Muscle layer of colon (tissue), 2 donors: ENCODE data around the gene GNPAT.

ENCODE experiments used
- H3K27ac ChIP-seq: one replicate; pipeline ENCODE4 v1.7.0; 2013; ENCODE audit warnings: low read depth, mild to moderate bottlenecking, low read length, moderate library complexity
- H3K27me3 ChIP-seq, 2 donors: one replicate each; pipeline ENCODE4 v1.7.0; 2013; ENCODE audit warnings: low read length in 2 of 2, mild to moderate bottlenecking in 2 of 2; ENCODE audit not compliant: insufficient read depth in 2 of 2, control insufficient read depth in 1 of 2
- H3K36me3 ChIP-seq: one replicate; pipeline ENCODE4 v1.7.0; 2013; ENCODE audit warnings: mild to moderate bottlenecking, low read length; ENCODE audit not compliant: insufficient read depth
- H3K4me1 ChIP-seq: one replicate; pipeline ENCODE4 v1.7.0; 2013; ENCODE audit warnings: mild to moderate bottlenecking, low read length; ENCODE audit not compliant: insufficient read depth
- H3K4me3 ChIP-seq, 2 donors: one replicate each; pipeline ENCODE4 v1.7.0; 2013; ENCODE audit warnings: low read length in 2 of 2, low read depth in 1 of 2, mild to moderate bottlenecking in 1 of 2, moderate library complexity in 1 of 2
- H3K9ac ChIP-seq: one replicate; pipeline ENCODE4 v1.7.0; 2013; ENCODE audit warnings: low read length
- H3K9me3 ChIP-seq: one replicate; pipeline ENCODE4 v1.7.0; 2013; ENCODE audit warnings: mild to moderate bottlenecking, low read length
- donor health status: abdominal sarcoma.
- donor health status: Adenocarcinoma of cecum.

Gene GNPAT

GRCh38 chr1:231260351-231260750 lies 19.3 kb downstream of the GNPAT start:
- Histone ChIP-seq H3K36me3 (peaks cover 56% of the 10 kb centered on the region), H3K27me3 (no peaks in the 10 kb centered on the region), H3K4me3 (no peak overlapping the region), H3K9me3 (no peaks in the 10 kb centered on the region), H3K9ac (no peak overlapping the region), H3K27ac (no peak overlapping the region), H3K4me1 (no peaks in the 10 kb centered on the region)

- Histone ChIP-seq H3K27ac (no peak overlapping the region), H3K4me3 (no peak overlapping the region), H3K4me1 (no peaks in the 10 kb centered on the region), H3K27me3 (no peaks in the 10 kb centered on the region), H3K9ac (no peak overlapping the region), H3K9me3 (no peaks in the 10 kb centered on the region), H3K36me3 (peaks cover 65% of the 10 kb centered on the region)
Measured at GRCh38 chr1:231264642-231265041, 23.6 kb downstream of the GNPAT start.

- Histone ChIP-seq H3K4me3 (no peak overlapping the region), H3K9ac (no peak overlapping the region), H3K4me1 (no peaks in the 10 kb centered on the region), H3K9me3 (no peaks in the 10 kb centered on the region), H3K27ac (no peak overlapping the region), H3K27me3 (no peaks in the 10 kb centered on the region), H3K36me3 (peaks cover 68% of the 10 kb centered on the region)
Measured at GRCh38 chr1:231265379-231265778, 24.4 kb downstream of the GNPAT start.

- Histone ChIP-seq H3K27me3 (no peaks in the 10 kb centered on the region), H3K36me3 (peaks cover 69% of the 10 kb centered on the region), H3K27ac (no peak overlapping the region)
Measured at GRCh38 chr1:231266811-231267322, 25.9 kb downstream of the GNPAT start.

GRCh38 chr1:231272173-231272572 lies 31.2 kb downstream of the GNPAT start:
- H3K27me3 ChIP-seq = no peaks in the 10 kb centered on the region
- no peak overlapping the region for H3K9ac ChIP-seq
- no peak overlapping the region for H3K27ac ChIP-seq
- no peaks in the 10 kb centered on the region for H3K4me1 ChIP-seq
- H3K9me3 ChIP-seq = no peaks in the 10 kb centered on the region
- H3K4me3 ChIP-seq = no peak overlapping the region
- H3K36me3 ChIP-seq = peaks cover 65% of the 10 kb centered on the region

More at GRCh38 chr1:231266811-231267322, 25.9 kb downstream of the GNPAT start:
- H3K9me3 ChIP-seq = no peaks in the 10 kb centered on the region
- H3K4me1 ChIP-seq = no peaks in the 10 kb centered on the region
- no peak overlapping the region for H3K9ac ChIP-seq
- H3K4me3 ChIP-seq = no peak overlapping the region

- no peak overlapping the region for H3K27ac ChIP-seq
- H3K9me3 ChIP-seq = no peaks in the 10 kb centered on the region
- peaks cover 65% of the 10 kb centered on the region for H3K36me3 ChIP-seq
- no peak overlapping the region for H3K9ac ChIP-seq
- no peak overlapping the region for H3K4me3 ChIP-seq
- no peaks in the 10 kb centered on the region for H3K4me1 ChIP-seq
- no peaks in the 10 kb centered on the region for H3K27me3 ChIP-seq
Measured at GRCh38 chr1:231272880-231273279, 31.9 kb downstream of the GNPAT start.

- no peaks in the 10 kb centered on the region for H3K9me3 ChIP-seq
Measured at GRCh38 chr1:231274119-231274825, 33.3 kb downstream of the GNPAT start.

GRCh38 chr1:231278100-231278790 lies 37.2 kb downstream of the GNPAT start:
- Histone ChIP-seq H3K27me3 (no peaks in the 10 kb centered on the region), H3K4me1 (no peaks in the 10 kb centered on the region), H3K9me3 (no peaks in the 10 kb centered on the region), H3K9ac (no peak overlapping the region), H3K36me3 (peaks cover 41% of the 10 kb centered on the region), H3K4me3 (no peak overlapping the region), H3K27ac (no peak overlapping the region)

More at GRCh38 chr1:231274119-231274825, 33.3 kb downstream of the GNPAT start:
- no peak overlapping the region for H3K4me3 ChIP-seq
- no peaks in the 10 kb centered on the region for H3K27me3 ChIP-seq
- H3K9ac ChIP-seq = no peak overlapping the region
- no peak overlapping the region for H3K27ac ChIP-seq
- H3K4me1 ChIP-seq = no peaks in the 10 kb centered on the region
- peaks cover 65% of the 10 kb centered on the region for H3K36me3 ChIP-seq

GRCh38 chr1:231279081-231279480 lies 38.1 kb downstream of the GNPAT start:
- Histone ChIP-seq H3K4me3 (no peak overlapping the region), H3K27ac (no peak overlapping the region), H3K9me3 (no peaks in the 10 kb centered on the region), H3K36me3 (peaks cover 35% of the 10 kb centered on the region), H3K9ac (no peak overlapping the region), H3K27me3 (no peaks in the 10 kb centered on the region), H3K4me1 (no peaks in the 10 kb centered on the region)

GRCh38 chr1:231279683-231280082 lies 38.7 kb downstream of the GNPAT start:
- H3K27me3 ChIP-seq = no peaks in the 10 kb centered on the region
- H3K9me3 ChIP-seq = no peaks in the 10 kb centered on the region
- no peaks in the 10 kb centered on the region for H3K4me1 ChIP-seq
- peaks cover 29% of the 10 kb centered on the region for H3K36me3 ChIP-seq
- H3K27ac ChIP-seq = no peak overlapping the region
- no peak overlapping the region for H3K4me3 ChIP-seq
- H3K9ac ChIP-seq = no peak overlapping the region

- no peak overlapping the region for H3K9ac ChIP-seq
Measured at GRCh38 chr1:231284441-231284840, 43.4 kb downstream of the GNPAT start.

More at GRCh38 chr1:231284441-231284840, 43.4 kb downstream of the GNPAT start:
- no peaks in the 10 kb centered on the region for H3K4me1 ChIP-seq
- no peak overlapping the region for H3K27ac ChIP-seq
- no peak overlapping the region for H3K4me3 ChIP-seq
- no peaks in the 10 kb centered on the region for H3K36me3 ChIP-seq
- no peaks in the 10 kb centered on the region for H3K27me3 ChIP-seq
- no peaks in the 10 kb centered on the region for H3K9me3 ChIP-seq
